B cell (primary cell): ENCODE results near the gene MYT1. TPM values are rescaled to one million over a fixed set of nuclear protein-coding genes. Genes with fewer than 3 reads are reported as not detected.

Experiments
- ATAC-seq: fragments of 200-7000 bp; cut with Tn5 transposase; one replicate; pipeline ENCODE4 v1.10.0; 2021; ENCODE audit warnings: low read depth, mild to moderate bottlenecking, moderate number of reproducible peaks, moderate library complexity
- CTCF ChIA-PET: fragments of 350-600 bp; sonication (Branson Sonifier 250); formaldehyde crosslinking; loops from one replicate; lab custom pipeline; 2021; ENCODE audit warnings: antibody characterized with exemption, inconsistent platforms; lab: Charles Lee
- POLR2A ChIA-PET: fragments of 350-600 bp; sonication (Branson Sonifier 250); formaldehyde crosslinking; loops from one replicate; lab custom pipeline; 2021; ENCODE audit warnings: antibody characterized with exemption; lab: Charles Lee
- DNase-seq: peaks from one replicate; pipeline ENCODE4 v3.0.0; 2013
- H2AFZ ChIP-seq: 2 replicates; pipeline ENCODE4 v1.6.1; 2012; ENCODE audit warnings: mild to moderate bottlenecking, low read depth, low read length; ENCODE audit not compliant: insufficient read depth, poor library complexity, severe bottlenecking
- H3K27ac ChIP-seq, 2 donors: 1 replicate in 1 of 2; 2 replicates in 1 of 2; pipeline ENCODE4 v1.5.1; 2012 to 2013; ENCODE audit warnings: low read length in 2 of 2, mild to moderate bottlenecking in 2 of 2, moderate library complexity in 1 of 2
- H3K27me3 ChIP-seq, 4 experiments: fragments of 200-600 bp in 1 of 4; sonication (generic) in 1 of 4; replicated peaks in 1 of 4; 1 replicate in 2 of 4; 2 replicates in 2 of 4; pipeline versions ENCODE4 v1.6.1 to v1.7.0; 2013 to 2016; ENCODE audit warnings: low read length in 3 of 4, mild to moderate bottlenecking in 2 of 4, mixed read lengths in 1 of 4, moderate library complexity in 1 of 4; ENCODE audit not compliant: insufficient read depth in 4 of 4, control insufficient read depth in 3 of 4; ENCODE audit errors: control extremely low read depth in 1 of 4
- H3K36me3 ChIP-seq, 2 experiments: replicated peaks in 1 of 2; 1 replicate in 1 of 2; 2 replicates in 1 of 2; pipeline versions ENCODE4 v1.6.1 to v1.7.1; 2013; ENCODE audit warnings: low read length in 1 of 2; ENCODE audit not compliant: insufficient read depth in 2 of 2, control insufficient read depth in 1 of 2; ENCODE audit errors: control extremely low read depth in 1 of 2, extremely low read depth in 1 of 2
- H3K4me1 ChIP-seq, 2 donors: fragments of 200-600 bp in 1 of 2; sonication (generic) in 1 of 2; 1 replicate in 1 of 2; 2 replicates in 1 of 2; pipeline versions ENCODE4 v1.5.1 to v1.6.1; 2013 to 2017; ENCODE audit warnings: low read length in 2 of 2; ENCODE audit not compliant: control insufficient read depth in 2 of 2, insufficient read depth in 2 of 2
- H3K4me2 ChIP-seq: replicated peaks from 2 replicates; pipeline ENCODE3; 2012; ENCODE audit warnings: mild to moderate bottlenecking, low read depth, low read length; ENCODE audit not compliant: poor library complexity, severe bottlenecking
- H3K4me3 ChIP-seq, 5 experiments: fragments of 200-600 bp in 1 of 5; sonication (generic) in 1 of 5; 1 replicate in 3 of 5; 2 replicates in 2 of 5; pipeline versions ENCODE4 v1.5.1 to v1.7.0; 2011 to 2016; ENCODE audit warnings: low read length in 4 of 5, mild to moderate bottlenecking in 4 of 5, low read depth in 2 of 5, control low read depth in 1 of 5, moderate library complexity in 1 of 5; ENCODE audit not compliant: insufficient read depth in 1 of 5; ENCODE audit errors: control extremely low read depth in 1 of 5, extremely low read depth in 1 of 5
- H3K79me2 ChIP-seq: fragments of 200-600 bp; sonication (generic); one replicate; pipeline ENCODE4 v1.6.0; 2016; ENCODE audit warnings: low read length; ENCODE audit not compliant: control insufficient read depth, insufficient read depth
- H3K9ac ChIP-seq: fragments of 200-600 bp; sonication (generic); 2 replicates; pipeline ENCODE4 v1.6.1; 2017; ENCODE audit warnings: mild to moderate bottlenecking, low read length, moderate library complexity
- H3K9me3 ChIP-seq, 3 donors: one replicate each; pipeline versions ENCODE4 v1.6.1 to v1.7.1; 2013; ENCODE audit warnings: low read length in 2 of 3; ENCODE audit not compliant: control insufficient read depth in 2 of 3, insufficient read depth in 1 of 3; ENCODE audit errors: control extremely low read depth in 1 of 3
- H4K20me1 ChIP-seq: 2 replicates; pipeline ENCODE4 v1.6.0; 2012; ENCODE audit warnings: mild to moderate bottlenecking, low read length; ENCODE audit not compliant: insufficient read depth, control insufficient read depth, poor library complexity, severe bottlenecking
- H3K27ac Mint-ChIP-seq: one replicate; pipeline ENCODE4 v1.8.0; 2021; ENCODE audit warnings: mixed read lengths
- H3K27me3 Mint-ChIP-seq: one replicate; pipeline ENCODE4 v1.8.0; 2021; ENCODE audit warnings: mixed read lengths
- H3K4me1 Mint-ChIP-seq: one replicate; pipeline ENCODE4 v1.8.0; 2021; ENCODE audit warnings: mixed read lengths
- H3K4me3 Mint-ChIP-seq: one replicate; pipeline ENCODE4 v1.8.0; 2021; ENCODE audit warnings: mixed read lengths
- H3K9me3 Mint-ChIP-seq: one replicate; pipeline ENCODE4 v1.8.0; 2022; ENCODE audit warnings: mixed read lengths; ENCODE audit not compliant: insufficient read depth
- EZH2 ChIP-seq: IDR thresholded peaks from 2 replicates; pipeline ENCODE4 v1.6.1; 2012; ENCODE audit warnings: borderline replicate concordance, low read depth, mild to moderate bottlenecking, moderate library complexity, low read length; ENCODE audit not compliant: insufficient read depth, poor library complexity, severe bottlenecking
- WGBS: methylation state at CpG from one replicate; pipeline ENCODE4 v1.1.5; 2013; ENCODE audit warnings: missing lambda C conversion rate; ENCODE audit not compliant: insufficient coverage; 5-methylcytosine and 5-hydroxymethylcytosine counted together
- intact Hi-C: fragments of 100-400 bp; cut with micrococcal nuclease; formaldehyde crosslinking; loops from one replicate; pipeline ENCODE4 v1.10.0; 2022
- polyA plus RNA-seq: library from polyadenylated mRNA; depleted of rRNA; stranded (reverse); fragments of >200 nt; gene quantifications from 2 replicates; pipeline ENCODE4 v1.2.3, GENCODE V29; 2012
- total RNA-seq, 2 donors: library from RNA; stranded (reverse); fragments of 120-200 nt in 1 of 2; gene quantifications; 1 replicate in 1 of 2; 2 replicates in 1 of 2; pipeline versions ENCODE4 v1.2.3 to v1.2.4, GENCODE V29; 2013 to 2022
- TF ChIP-seq, protein P1 (sequence below): fragments of 200-600 bp; IDR thresholded peaks from one replicate; pipeline ENCODE4 v1.8.0; 2022; ENCODE audit warnings: antibody characterized with exemption, mild to moderate bottlenecking

MYT1 gene
- total and polyA plus RNA-seq, 2 donors (not counting 1 experiment from before 2014, with no cell fraction given): 0.49 to 42.2 TPM

DNA sequence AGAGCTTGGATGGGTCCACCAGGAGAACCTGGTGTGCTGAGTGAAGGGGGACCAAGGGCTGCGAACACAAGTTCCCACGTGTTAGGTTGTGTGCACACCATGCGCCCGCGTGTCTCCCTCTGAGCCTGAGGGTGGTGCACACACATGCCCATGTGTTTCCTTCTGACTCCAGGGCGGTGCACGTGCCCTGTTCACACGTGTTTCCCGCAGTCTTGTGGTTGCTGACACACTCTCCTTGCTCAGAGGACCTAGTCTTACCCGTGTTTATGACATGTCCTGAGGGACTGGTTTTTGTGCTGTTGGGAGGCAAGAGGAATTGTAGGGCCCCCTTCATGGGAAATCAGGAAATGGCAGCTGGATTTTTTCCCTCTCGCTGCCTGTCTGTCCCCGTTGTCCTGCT is 55.0 kb downstream of the MYT1 start:
- H3K36me3 ChIP-seq: no peaks in the 10 kb centered on the region
- no peaks in the 10 kb centered on the region for H3K9me3 ChIP-seq
- Mint-ChIP-seq H3K4me3 (no peak overlapping the region), H3K9me3 (no peaks in the 10 kb centered on the region), H3K27ac (no peak overlapping the region), H3K4me1 (no peaks in the 10 kb centered on the region), H3K27me3 (peaks cover 16% of the 10 kb centered on the region)
- no peak for ATAC-seq
- H3K27me3 ChIP-seq: no peaks in the 10 kb centered on the region
- H4K20me1 ChIP-seq: no peaks in the 10 kb centered on the region
- WGBS: 86% methylated on average over 11 of the region's 12 CpGs
- no peak overlapping the region for H3K27ac ChIP-seq
- H2AFZ ChIP-seq: no peak overlapping the region
- ChIA-PET POLR2A (no interaction called here), CTCF (no interaction called here)
- H3K79me2 ChIP-seq: no peaks in the 10 kb centered on the region
- TF ChIP-seq, protein P1, sequence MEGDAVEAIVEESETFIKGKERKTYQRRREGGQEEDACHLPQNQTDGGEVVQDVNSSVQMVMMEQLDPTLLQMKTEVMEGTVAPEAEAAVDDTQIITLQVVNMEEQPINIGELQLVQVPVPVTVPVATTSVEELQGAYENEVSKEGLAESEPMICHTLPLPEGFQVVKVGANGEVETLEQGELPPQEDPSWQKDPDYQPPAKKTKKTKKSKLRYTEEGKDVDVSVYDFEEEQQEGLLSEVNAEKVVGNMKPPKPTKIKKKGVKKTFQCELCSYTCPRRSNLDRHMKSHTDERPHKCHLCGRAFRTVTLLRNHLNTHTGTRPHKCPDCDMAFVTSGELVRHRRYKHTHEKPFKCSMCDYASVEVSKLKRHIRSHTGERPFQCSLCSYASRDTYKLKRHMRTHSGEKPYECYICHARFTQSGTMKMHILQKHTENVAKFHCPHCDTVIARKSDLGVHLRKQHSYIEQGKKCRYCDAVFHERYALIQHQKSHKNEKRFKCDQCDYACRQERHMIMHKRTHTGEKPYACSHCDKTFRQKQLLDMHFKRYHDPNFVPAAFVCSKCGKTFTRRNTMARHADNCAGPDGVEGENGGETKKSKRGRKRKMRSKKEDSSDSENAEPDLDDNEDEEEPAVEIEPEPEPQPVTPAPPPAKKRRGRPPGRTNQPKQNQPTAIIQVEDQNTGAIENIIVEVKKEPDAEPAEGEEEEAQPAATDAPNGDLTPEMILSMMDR: no peak
- TF ChIP-seq EZH2: no peak
- no peaks in the 10 kb centered on the region for H3K4me1 ChIP-seq
- no peak overlapping the region for H3K4me3 ChIP-seq
- DNase-seq: no peak
- H3K4me2 ChIP-seq: no peak overlapping the region
- intact Hi-C loops: no loop called here
- H3K9ac ChIP-seq: no peak overlapping the region

- H3K27me3 ChIP-seq: no peaks in the 10 kb centered on the region
- ATAC-seq: no peak
- H3K4me3 ChIP-seq: no peak overlapping the region
- POLR2A ChIA-PET: no interaction called here
- CTCF ChIA-PET: no interaction called here
- no peaks in the 10 kb centered on the region for H3K9me3 Mint-ChIP-seq
- H3K4me1 Mint-ChIP-seq: no peaks in the 10 kb centered on the region
- no peaks in the 10 kb centered on the region for H3K9me3 ChIP-seq
- no peak for DNase-seq
- H3K27ac ChIP-seq: no peak overlapping the region
- H3K27me3 Mint-ChIP-seq: peaks cover 19% of the 10 kb centered on the region
- H2AFZ ChIP-seq: no peak overlapping the region
- H3K4me1 ChIP-seq: no peaks in the 10 kb centered on the region
- 91% methylated on average over 12 of the region's 16 CpGs for WGBS
- intact Hi-C loops: no loop called here
- no peaks in the 10 kb centered on the region for H4K20me1 ChIP-seq
- H3K36me3 ChIP-seq: no peaks in the 10 kb centered on the region
- TF ChIP-seq, protein P1: no peak
- no peak for TF ChIP-seq EZH2
- H3K4me2 ChIP-seq: no peak overlapping the region
- H3K79me2 ChIP-seq: no peaks in the 10 kb centered on the region
- H3K9ac ChIP-seq: no peak overlapping the region
- no peak overlapping the region for H3K4me3 Mint-ChIP-seq
- no peak overlapping the region for H3K27ac Mint-ChIP-seq
Observed at GRCh38 chr20:64219730-64220129, 55.5 kb downstream of the MYT1 start.
